ENCODE results near the gene PRICKLE1. TPM values are rescaled to one million over a fixed set of nuclear protein-coding genes. Genes with fewer than 3 reads are reported as not detected.
"Not testable (repeated sequence)": the region's sequence is repeated elsewhere in the genome, so short reads cannot be mapped to it uniquely, and the experiment has no call there.

PRICKLE1 gene
- total and polyA plus RNA-seq, 2 donors (not counting 1 experiment from before 2014, with no cell fraction given) = 6.3 to 21.6 TPM

GRCh38 chr12:42546709-42547108 is 42.8 kb downstream of the PRICKLE1 start:
- H3K36me3 ChIP-seq (replicated peaks in 1 of 2; ENCODE audit: control extremely low read depth in 1 of 2, control insufficient read depth in 1 of 2, extremely low read depth in 1 of 2, insufficient read depth in 2 of 2, low read length in 1 of 2) = no peaks in the 10 kb centered on the region
- no peaks in the 10 kb centered on the region for H3K27me3 ChIP-seq (replicated peaks in 1 of 4; ENCODE audit: control extremely low read depth in 1 of 4, control insufficient read depth in 3 of 4, insufficient read depth in 4 of 4, low read length in 3 of 4)
- no peak overlapping the region for H2AFZ ChIP-seq (ENCODE audit: insufficient read depth, low read depth, low read length, poor library complexity, severe bottlenecking)
- no peak overlapping the region for H3K4me3 ChIP-seq (ENCODE audit: control extremely low read depth in 1 of 5, extremely low read depth in 1 of 5, insufficient read depth in 1 of 5, low read depth in 2 of 5, low read length in 4 of 5)
- no peaks in the 10 kb centered on the region for H3K4me1 Mint-ChIP-seq
- POLR2A ChIA-PET = no interaction called here
- no CpG with 5 or more reads among the region's 2 CpGs for WGBS (ENCODE audit: insufficient coverage)
- ATAC-seq (ENCODE audit: low read depth) (no peak), DNase-seq (no peak)
- peaks cover 0 to 2% (median 0%) of the 10 kb centered on the region in 3 donors for H3K9me3 ChIP-seq (ENCODE audit: control extremely low read depth in 1 of 3, control insufficient read depth in 2 of 3, insufficient read depth in 1 of 3, low read length in 2 of 3)
- no peaks in the 10 kb centered on the region for H3K79me2 ChIP-seq (ENCODE audit: control insufficient read depth, insufficient read depth, low read length)
- no peak overlapping the region for H3K4me3 Mint-ChIP-seq
- intact Hi-C loops (cut with micrococcal nuclease) = no loop called here
- CTCF ChIA-PET = interaction anchor here (1.7 kb wide), 1 partner anchor 22 kb away, joined by 4 read pairs; no protein-coding TSS in a partner anchor
- H3K27ac Mint-ChIP-seq = no peak overlapping the region
- H3K4me1 ChIP-seq (ENCODE audit: control insufficient read depth in 2 of 2, insufficient read depth in 2 of 2, low read length in 2 of 2) = no peaks in the 10 kb centered on the region
- H4K20me1 ChIP-seq (ENCODE audit: control insufficient read depth, insufficient read depth, low read length, poor library complexity, severe bottlenecking) = no peaks in the 10 kb centered on the region
- TF ChIP-seq EZH2 (IDR thresholded peaks at IDR 0.05; ENCODE audit: borderline replicate concordance, insufficient read depth, low read depth, low read length, poor library complexity, severe bottlenecking) (no peak), CTCF (IDR thresholded peaks at IDR 0.05) (no peak)
- H3K9me3 Mint-ChIP-seq (ENCODE audit: insufficient read depth) = no peaks in the 10 kb centered on the region
- H3K27ac ChIP-seq (ENCODE audit: low read length in 2 of 2) = no peak overlapping the region
- H3K9ac ChIP-seq (ENCODE audit: low read length) = no peak overlapping the region
- H3K27me3 Mint-ChIP-seq = peaks cover 15% of the 10 kb centered on the region
- H3K4me2 ChIP-seq (replicated peaks; ENCODE audit: low read depth, low read length, poor library complexity, severe bottlenecking) = no peak overlapping the region

- Histone ChIP-seq H2AFZ (ENCODE audit: insufficient read depth, low read depth, low read length, poor library complexity, severe bottlenecking) (no peak overlapping the region), H3K27me3 (replicated peaks in 1 of 4; ENCODE audit: control extremely low read depth in 1 of 4, control insufficient read depth in 3 of 4, insufficient read depth in 4 of 4, low read length in 3 of 4) (no peaks in the 10 kb centered on the region), H3K9me3 (ENCODE audit: control extremely low read depth in 1 of 3, control insufficient read depth in 2 of 3, insufficient read depth in 1 of 3, low read length in 2 of 3) (peaks cover 0 to 2% (median 0%) of the 10 kb centered on the region in 3 donors), H4K20me1 (ENCODE audit: control insufficient read depth, insufficient read depth, low read length, poor library complexity, severe bottlenecking) (no peaks in the 10 kb centered on the region), H3K4me2 (replicated peaks; ENCODE audit: low read depth, low read length, poor library complexity, severe bottlenecking) (no peak overlapping the region), H3K36me3 (replicated peaks in 1 of 2; ENCODE audit: control extremely low read depth in 1 of 2, control insufficient read depth in 1 of 2, extremely low read depth in 1 of 2, insufficient read depth in 2 of 2, low read length in 1 of 2) (no peaks in the 10 kb centered on the region), H3K4me3 (ENCODE audit: control extremely low read depth in 1 of 5, extremely low read depth in 1 of 5, insufficient read depth in 1 of 5, low read depth in 2 of 5, low read length in 4 of 5) (no peak overlapping the region), H3K9ac (ENCODE audit: low read length) (no peak overlapping the region), H3K79me2 (ENCODE audit: control insufficient read depth, insufficient read depth, low read length) (no peaks in the 10 kb centered on the region), H3K4me1 (ENCODE audit: control insufficient read depth in 2 of 2, insufficient read depth in 2 of 2, low read length in 2 of 2) (no peaks in the 10 kb centered on the region), H3K27ac (ENCODE audit: low read length in 2 of 2) (no peak overlapping the region)
- WGBS (ENCODE audit: insufficient coverage) = no CpG with 5 or more reads among the region's 2 CpGs
- Mint-ChIP-seq H3K27me3 (peaks cover 5% of the 10 kb centered on the region), H3K4me3 (no peak overlapping the region), H3K9me3 (ENCODE audit: insufficient read depth) (no peaks in the 10 kb centered on the region), H3K4me1 (no peaks in the 10 kb centered on the region), H3K27ac (no peak overlapping the region)
- ChIA-PET POLR2A (no interaction called here), CTCF (interaction anchor here (0.6 kb wide), 1 partner anchor 1418 kb away, joined by 3 read pairs; no protein-coding TSS in a partner anchor)
- intact Hi-C loops (cut with micrococcal nuclease) = no loop called here
- no peak for ATAC-seq (ENCODE audit: low read depth)
- DNase-seq = no peak
- TF ChIP-seq EZH2 (IDR thresholded peaks at IDR 0.05; ENCODE audit: borderline replicate concordance, insufficient read depth, low read depth, low read length, poor library complexity, severe bottlenecking) = no peak
- no peak for TF ChIP-seq CTCF (IDR thresholded peaks at IDR 0.05)
Measured at GRCh38 chr12:42541965-42542364, 47.6 kb downstream of the PRICKLE1 start.

GRCh38 chr12:42541308-42541707 is 48.2 kb downstream of the PRICKLE1 start:
- H3K4me3 Mint-ChIP-seq; H3K36me3 ChIP-seq (replicated peaks in 1 of 2; ENCODE audit: control extremely low read depth in 1 of 2, control insufficient read depth in 1 of 2, extremely low read depth in 1 of 2, insufficient read depth in 2 of 2, low read length in 1 of 2); H3K4me3 ChIP-seq (ENCODE audit: control extremely low read depth in 1 of 5, extremely low read depth in 1 of 5, insufficient read depth in 1 of 5, low read depth in 2 of 5, low read length in 4 of 5); H3K27me3 Mint-ChIP-seq; H3K9ac ChIP-seq (ENCODE audit: low read length); POLR2A ChIA-PET; H3K4me1 Mint-ChIP-seq; H3K9me3 ChIP-seq (ENCODE audit: control extremely low read depth in 1 of 3, control insufficient read depth in 2 of 3, insufficient read depth in 1 of 3, low read length in 2 of 3); H3K4me1 ChIP-seq (ENCODE audit: control insufficient read depth in 2 of 2, insufficient read depth in 2 of 2, low read length in 2 of 2); ATAC-seq (ENCODE audit: low read depth); H2AFZ ChIP-seq (ENCODE audit: insufficient read depth, low read depth, low read length, poor library complexity, severe bottlenecking); H3K79me2 ChIP-seq (ENCODE audit: control insufficient read depth, insufficient read depth, low read length); intact Hi-C loops (cut with micrococcal nuclease); DNase-seq; H4K20me1 ChIP-seq (ENCODE audit: control insufficient read depth, insufficient read depth, low read length, poor library complexity, severe bottlenecking); H3K27me3 ChIP-seq (replicated peaks in 1 of 4; ENCODE audit: control extremely low read depth in 1 of 4, control insufficient read depth in 3 of 4, insufficient read depth in 4 of 4, low read length in 3 of 4); H3K27ac ChIP-seq (ENCODE audit: low read length in 2 of 2); H3K9me3 Mint-ChIP-seq (ENCODE audit: insufficient read depth); H3K27ac Mint-ChIP-seq; H3K4me2 ChIP-seq (replicated peaks; ENCODE audit: low read depth, low read length, poor library complexity, severe bottlenecking): not testable (repeated sequence)
- CTCF ChIA-PET = interaction anchor here (0.6 kb wide), 1 partner anchor 1417 kb away, joined by 3 read pairs; no protein-coding TSS in a partner anchor
- WGBS (ENCODE audit: insufficient coverage) = 43% methylated on average over 1 of the region's 2 CpGs
